Sigmoid colon (tissue), 4 donors: Measurements from ENCODE around the gene ANKRD33B.

Experiments used
- CTCF ChIP-seq, 4 experiments: fragments of 450-650 bp in 3 of 4; fragments of 200-600 bp in 1 of 4; IDR thresholded peaks; one replicate each; pipeline ENCODE4 v1.5.1; 2016 to 2019; ENCODE audit warnings: antibody characterized with exemption in 4 of 4, mild to moderate bottlenecking in 3 of 4, moderate library complexity in 2 of 4
- EP300 ChIP-seq, 4 donors: sonication (generic); formaldehyde crosslinking; IDR thresholded peaks; one replicate each; pipeline ENCODE4 v1.6.1; 2017; ENCODE audit warnings: antibody characterized with exemption in 4 of 4
- POLR2A ChIP-seq, 2 donors: fragments of 450-650 bp; IDR thresholded peaks; one replicate each; pipeline ENCODE4 v1.6.1; 2016; ENCODE audit warnings: antibody characterized with exemption in 2 of 2, mild to moderate bottlenecking in 2 of 2, moderate library complexity in 2 of 2
- POLR2AphosphoS5 ChIP-seq, 4 donors: sonication (generic); formaldehyde crosslinking; IDR thresholded peaks; one replicate each; pipeline ENCODE4 v1.6.1; 2017; ENCODE audit warnings: antibody characterized with exemption in 4 of 4

GRCh38 chr5:10593531-10594181 is 29.8 kb downstream of the ANKRD33B start:
- TF ChIP-seq CTCF (IDR thresholded peaks at IDR 0.05), result no peak
- no peak for TF ChIP-seq POLR2A (IDR thresholded peaks at IDR 0.05)
- no peak for TF ChIP-seq POLR2AphosphoS5 (IDR thresholded peaks at IDR 0.05)
- TF ChIP-seq EP300 (IDR thresholded peaks at IDR 0.05), result no peak
